Upper lobe of left lung (tissue), 6 donors: ENCODE measurements around the gene SCAMP1. TPM values are rescaled to one million over a fixed set of nuclear protein-coding genes. Genes with fewer than 3 reads are reported as not detected.

Experiments
- ATAC-seq, 2 donors: fragments of 200-7000 bp; cut with Tn5 transposase; one replicate each; pipeline ENCODE4 v1.9.1; 2022; ENCODE audit warnings: mild to moderate bottlenecking in 2 of 2, moderate library complexity in 2 of 2; ENCODE audit not compliant: low FRiP score in 2 of 2
- DNase-seq, 2 donors: peaks; one replicate each; pipeline ENCODE4 v3.0.0-alpha.2; 2019 to 2020
- H3K27ac ChIP-seq, 4 donors: fragments of 200-600 bp; sonication (generic); one replicate each; pipeline ENCODE4 v1.5.1; 2016 to 2019
- H3K27me3 ChIP-seq, 4 donors: fragments of 200-600 bp; sonication (generic); one replicate each; pipeline ENCODE4 v1.5.1; 2017 to 2019
- H3K36me3 ChIP-seq, 4 donors: fragments of 200-600 bp; sonication (generic); one replicate each; pipeline ENCODE4 v1.5.1; 2016 to 2019
- H3K4me1 ChIP-seq, 4 donors: fragments of 200-600 bp; sonication (generic); one replicate each; pipeline ENCODE4 v1.5.1; 2018 to 2019
- H3K4me3 ChIP-seq, 4 donors: fragments of 200-600 bp; sonication (generic); one replicate each; pipeline ENCODE4 v1.5.1; 2017 to 2019; ENCODE audit warnings: mild to moderate bottlenecking in 2 of 4, moderate library complexity in 1 of 4
- H3K9me3 ChIP-seq, 4 donors: fragments of 200-600 bp; sonication (generic); one replicate each; pipeline ENCODE4 v1.5.1; 2018 to 2019
- EP300 ChIP-seq, 4 donors: sonication (generic); formaldehyde crosslinking; IDR thresholded peaks; one replicate each; pipeline ENCODE4 v1.5.1; 2017; ENCODE audit warnings: antibody characterized with exemption in 4 of 4, control low read depth in 2 of 4
- POLR2A ChIP-seq, 4 donors: fragments of 450-650 bp; IDR thresholded peaks; one replicate each; pipeline ENCODE4 v1.5.1; 2016 to 2017; ENCODE audit warnings: antibody characterized with exemption in 4 of 4, mild to moderate bottlenecking in 2 of 4
- POLR2AphosphoS5 ChIP-seq, 2 donors: sonication (generic); formaldehyde crosslinking; IDR thresholded peaks; one replicate each; pipeline ENCODE4 v1.5.1; 2017; ENCODE audit warnings: antibody characterized with exemption in 2 of 2
- WGBS, 2 donors: methylation state at CpG; one replicate each; pipeline ENCODE4 v1.1.5; 2017 to 2018; 5-methylcytosine and 5-hydroxymethylcytosine counted together
- total RNA-seq, 6 donors: library from RNA; depleted of rRNA in 4 of 6; stranded (reverse); fragments of >200 nt in 4 of 6; gene quantifications; one replicate each; pipeline versions ENCODE4 v1.1.0 to v1.2.1, GENCODE V29; 2016 to 2021
- TF ChIP-seq, protein P1 (sequence below), 6 experiments: fragments of 450-650 bp in 4 of 6; fragments of 200-600 bp in 2 of 6; sonication (generic) in 2 of 6; IDR thresholded peaks; one replicate each; pipeline ENCODE4 v1.5.1; 2016 to 2019; ENCODE audit warnings: antibody characterized with exemption in 6 of 6
- donor health status: DM: no; HTN: no; CAD: no; lungs with moderate emphysema.
- donor health status: DM: no; HTN: yes; CAD: no; lungs with severe emphysema.

Gene SCAMP1
- total RNA-seq, 6 donors from 2014 or later: 5.3 to 37.3 (median 25.1) TPM

GRCh38 chr5:78518365-78519197 is 158.2 kb downstream of the SCAMP1 start:
- TF ChIP-seq POLR2AphosphoS5 (IDR thresholded peaks at IDR 0.05) (peak; percentile 70 to 73), POLR2A (IDR thresholded peaks at IDR 0.05) (no peak), EP300 (IDR thresholded peaks at IDR 0.05) (peak in 3 of 4 donors; percentile 47 to 77 (median 75))
- TF ChIP-seq, protein P1, sequence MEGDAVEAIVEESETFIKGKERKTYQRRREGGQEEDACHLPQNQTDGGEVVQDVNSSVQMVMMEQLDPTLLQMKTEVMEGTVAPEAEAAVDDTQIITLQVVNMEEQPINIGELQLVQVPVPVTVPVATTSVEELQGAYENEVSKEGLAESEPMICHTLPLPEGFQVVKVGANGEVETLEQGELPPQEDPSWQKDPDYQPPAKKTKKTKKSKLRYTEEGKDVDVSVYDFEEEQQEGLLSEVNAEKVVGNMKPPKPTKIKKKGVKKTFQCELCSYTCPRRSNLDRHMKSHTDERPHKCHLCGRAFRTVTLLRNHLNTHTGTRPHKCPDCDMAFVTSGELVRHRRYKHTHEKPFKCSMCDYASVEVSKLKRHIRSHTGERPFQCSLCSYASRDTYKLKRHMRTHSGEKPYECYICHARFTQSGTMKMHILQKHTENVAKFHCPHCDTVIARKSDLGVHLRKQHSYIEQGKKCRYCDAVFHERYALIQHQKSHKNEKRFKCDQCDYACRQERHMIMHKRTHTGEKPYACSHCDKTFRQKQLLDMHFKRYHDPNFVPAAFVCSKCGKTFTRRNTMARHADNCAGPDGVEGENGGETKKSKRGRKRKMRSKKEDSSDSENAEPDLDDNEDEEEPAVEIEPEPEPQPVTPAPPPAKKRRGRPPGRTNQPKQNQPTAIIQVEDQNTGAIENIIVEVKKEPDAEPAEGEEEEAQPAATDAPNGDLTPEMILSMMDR (IDR thresholded peaks at IDR 0.05): no peak
- H3K27ac ChIP-seq: peak overlapping the region; percentile 50 to 63 (median 56)
- 61 to 64% methylated on average over 14 of the region's 14 CpGs for WGBS, 2 donors
- no peaks in the 10 kb centered on the region for H3K36me3 ChIP-seq
- no peaks in the 10 kb centered on the region for H3K27me3 ChIP-seq
- no peak overlapping the region for H3K4me3 ChIP-seq
- ATAC-seq (peak; percentile 84 to 91), DNase-seq (peak in 1 of 2 donors; percentile 72)
- no peaks in the 10 kb centered on the region for H3K9me3 ChIP-seq
- peaks cover 14 to 27% (median 19%) of the 10 kb centered on the region in 4 donors for H3K4me1 ChIP-seq

DNA sequence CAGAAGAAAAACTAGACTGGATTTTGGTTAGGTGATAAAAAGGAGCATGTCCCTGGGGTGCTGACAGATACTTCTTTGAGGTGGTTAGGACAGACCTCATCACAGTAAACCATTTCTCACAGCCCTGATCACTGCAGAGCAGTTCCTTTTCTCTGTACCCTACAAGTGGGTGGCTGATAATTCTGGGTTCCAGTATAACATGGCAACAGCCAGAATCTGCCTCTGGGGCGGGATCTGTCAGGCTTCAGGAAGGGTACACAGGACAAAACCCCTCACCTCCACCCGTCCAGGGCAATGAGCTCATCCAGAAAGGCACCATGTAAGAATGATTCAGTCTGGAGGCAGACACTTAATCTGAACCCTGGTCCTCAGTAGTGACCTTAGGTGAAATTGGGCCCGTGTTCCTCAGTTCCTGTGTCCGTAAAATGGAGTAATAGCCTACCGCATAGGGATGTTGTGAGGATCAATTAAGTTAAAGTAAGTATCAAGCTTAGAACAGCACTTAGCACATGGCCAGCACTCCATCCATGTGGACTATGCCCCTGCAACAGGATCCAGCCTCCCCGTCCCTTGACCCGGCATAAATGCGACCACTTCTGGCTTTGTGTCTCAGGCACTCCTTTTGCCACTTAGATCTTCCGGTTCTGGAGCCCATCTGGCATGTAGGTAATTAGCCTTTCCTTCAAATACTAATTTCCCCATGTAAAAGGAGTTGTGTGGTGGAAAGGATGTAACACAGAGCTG is 159.0 kb downstream of the SCAMP1 start:
- WGBS, 2 donors: 91 to 92% methylated on average over 9 of the region's 9 CpGs
- H3K36me3 ChIP-seq: no peaks in the 10 kb centered on the region
- ATAC-seq: peak in 1 of 2 donors; percentile 37
- H3K4me3 ChIP-seq: no peak overlapping the region
- TF ChIP-seq POLR2A (IDR thresholded peaks at IDR 0.05): no peak
- peak overlapping the region; percentile 50 to 63 (median 56) for H3K27ac ChIP-seq
- DNase-seq: no peak
- H3K9me3 ChIP-seq: no peaks in the 10 kb centered on the region
- H3K27me3 ChIP-seq: no peaks in the 10 kb centered on the region
- H3K4me1 ChIP-seq: peaks cover 14 to 32% (median 23%) of the 10 kb centered on the region in 4 donors

GRCh38 chr5:78521455-78521854 is 161.0 kb downstream of the SCAMP1 start:
- peaks cover 28 to 52% (median 34%) of the 10 kb centered on the region in 4 donors for H3K4me1 ChIP-seq
- no peak for TF ChIP-seq EP300 (IDR thresholded peaks at IDR 0.05)
- no peak for TF ChIP-seq POLR2AphosphoS5 (IDR thresholded peaks at IDR 0.05)
- TF ChIP-seq, protein P1 (IDR thresholded peaks at IDR 0.05): no peak
- no peak for TF ChIP-seq POLR2A (IDR thresholded peaks at IDR 0.05)
- ATAC-seq: no peak
- H3K4me3 ChIP-seq: no peak overlapping the region
- no peaks in the 10 kb centered on the region for H3K36me3 ChIP-seq
- no peaks in the 10 kb centered on the region for H3K27me3 ChIP-seq
- 71 to 77% methylated on average over 2 of the region's 2 CpGs for WGBS, 2 donors
- no peak for DNase-seq
- no peaks in the 10 kb centered on the region for H3K9me3 ChIP-seq
- H3K27ac ChIP-seq: no peak overlapping the region

GRCh38 chr5:78522476-78523260 is 162.3 kb downstream of the SCAMP1 start:
- H3K4me3 ChIP-seq: no peak overlapping the region
- no peak for ATAC-seq
- DNase-seq: no peak
- no peaks in the 10 kb centered on the region for H3K36me3 ChIP-seq
- 62 to 67% methylated on average over 9 of the region's 9 CpGs for WGBS, 2 donors
- peak overlapping the region; percentile 70 to 78 (median 76) for H3K27ac ChIP-seq
- H3K27me3 ChIP-seq: no peaks in the 10 kb centered on the region
- H3K9me3 ChIP-seq: no peaks in the 10 kb centered on the region
- TF ChIP-seq EP300 (IDR thresholded peaks at IDR 0.05) (no peak), POLR2AphosphoS5 (IDR thresholded peaks at IDR 0.05) (no peak), POLR2A (IDR thresholded peaks at IDR 0.05) (no peak)
- TF ChIP-seq, protein P1 (IDR thresholded peaks at IDR 0.05): no peak
- H3K4me1 ChIP-seq: peaks cover 33 to 62% (median 40%) of the 10 kb centered on the region in 4 donors
